ENCODE results near the gene SH3GLB2. TPM values are rescaled to one million over a fixed set of nuclear protein-coding genes. Genes with fewer than 3 reads are reported as not detected.

SH3GLB2 gene
- polyA plus RNA-seq, 2 of the 4 experiments (the other 2 are of a cell fraction) = 28.3 to 42.6 TPM

- H3K9me3 ChIP-seq = no peaks in the 10 kb centered on the region
- H3K4me2 ChIP-seq = no peak overlapping the region
- H3K4me1 ChIP-seq = no peaks in the 10 kb centered on the region
- H3K27ac ChIP-seq = no peak overlapping the region
- DNase-seq (ENCODE audit: low read depth in 1 of 2, low spot score in 1 of 2) (no peak), FAIRE-seq (no peak), ATAC-seq (0 out of 6 replicates have a peak, but pooled peaks of 1 of the 2 experiments have one; percentile 2)
- no peak for TF ChIP-seq ATOH8 (CRISPR knock-in tag; IDR thresholded peaks at IDR 0.05; ENCODE audit: low read depth)
- no peak for TF ChIP-seq FOSL2 (IDR thresholded peaks at IDR 0.05)
- TF ChIP-seq FOSL2 (CRISPR knock-in tag; IDR thresholded peaks at IDR 0.05) = no peak
- TF ChIP-seq EP300 (IDR thresholded peaks at IDR 0.05) = no peak
- TF ChIP-seq NFE2L2 (conservative IDR thresholded peaks at IDR 0.05; ENCODE audit: low read length) = no peak
- no peak for TF ChIP-seq BCL3 (IDR thresholded peaks at IDR 0.05)
- no peak for TF ChIP-seq EHF (CRISPR knock-in tag; IDR thresholded peaks at IDR 0.05)
- TF ChIP-seq HOXB5 (CRISPR knock-in tag; IDR thresholded peaks at IDR 0.05) = no peak
- TF ChIP-seq ZNF302 (CRISPR knock-in tag; IDR thresholded peaks at IDR 0.05) = no peak
- TF ChIP-seq MAZ (IDR thresholded peaks at IDR 0.05; ENCODE audit: borderline replicate concordance, low read depth, low read length) = no peak
- no peak for TF ChIP-seq CEBPB (IDR thresholded peaks at IDR 0.05)
- no peak for TF ChIP-seq ZC3H11A (IDR thresholded peaks at IDR 0.05)
- no peak for TF ChIP-seq ZFP36 (IDR thresholded peaks at IDR 0.05; ENCODE audit: borderline replicate concordance, partially characterized antibody)
- no peak for TF ChIP-seq HOXA7 (CRISPR knock-in tag; IDR thresholded peaks at IDR 0.05)
- no peak for TF ChIP-seq SREBF2 (IDR thresholded peaks at IDR 0.05)
- H3K4me3 ChIP-seq = no peak overlapping the region
- WGBS (ENCODE audit: missing lambda C conversion rate) = 90% methylated on average over 8 of the region's 10 CpGs
- POLR2A ChIA-PET = no interaction called here
- CTCF ChIA-PET = interaction anchor here (0.5 to 8.8 kb wide), 8 partner anchors 9 to 260 kb away, joined by 3 to 136 read pairs (median 4); partner anchors contain the start of genes DOLK and NUP188
These were observed 26.4 kb downstream of the SH3GLB2 start for GRCh38 chr9:129001504-129002325.

GRCh38 chr9:128999581-129000206, 28.4 kb downstream of the SH3GLB2 start:
- ChIA-PET CTCF (interaction anchor here (0.6 to 7.3 kb wide), 4 partner anchors 8 to 48 kb away, joined by 3 to 64 read pairs (median 4); no protein-coding TSS in a partner anchor), POLR2A (no interaction called here)
- Histone ChIP-seq H3K4me1 (no peaks in the 10 kb centered on the region), H3K4me3 (no peak overlapping the region), H3K9me3 (no peaks in the 10 kb centered on the region), H3K27ac (no peak overlapping the region), H3K4me2 (no peak overlapping the region)
- FAIRE-seq (no peak), ATAC-seq (no peak), DNase-seq (ENCODE audit: low read depth in 1 of 2, low spot score in 1 of 2) (no peak)
- 93% methylated on average over 13 of the region's 13 CpGs for WGBS (ENCODE audit: missing lambda C conversion rate)
- TF ChIP-seq MYC (IDR thresholded peaks at IDR 0.05; ENCODE audit: borderline replicate concordance, low read length) (no peak), ZC3H11A (IDR thresholded peaks at IDR 0.05) (no peak), HMGXB4 (CRISPR knock-in tag; IDR thresholded peaks at IDR 0.05; ENCODE audit: borderline replicate concordance) (no peak), TFCP2L1 (CRISPR knock-in tag; IDR thresholded peaks at IDR 0.05) (no peak), RAD21 (conservative IDR thresholded peaks at IDR 0.05 in 1 of 2, IDR thresholded peaks at IDR 0.05 in 1 of 2) (no peak), HOXA7 (CRISPR knock-in tag; IDR thresholded peaks at IDR 0.05) (no peak), NR3C1 (IDR thresholded peaks at IDR 0.05) (no peak), ATOH8 (CRISPR knock-in tag; IDR thresholded peaks at IDR 0.05; ENCODE audit: low read depth) (no peak), CBX8 (IDR thresholded peaks at IDR 0.05) (no peak), CTCF (IDR thresholded peaks at IDR 0.05) (no peak), EP300 (IDR thresholded peaks at IDR 0.05) (no peak), MAZ (IDR thresholded peaks at IDR 0.05; ENCODE audit: borderline replicate concordance, low read depth, low read length) (no peak), HEYL (CRISPR knock-in tag; IDR thresholded peaks at IDR 0.05) (no peak), BCL3 (IDR thresholded peaks at IDR 0.05) (no peak), CBX2 (IDR thresholded peaks at IDR 0.05; ENCODE audit: borderline replicate concordance, low read depth) (no peak), ELK1 (IDR thresholded peaks at IDR 0.05; ENCODE audit: low read depth, low read length) (no peak)
